GM18858 (cell line): ENCODE measurements around the gene OXT.
"Not testable (repeated sequence)": the region's sequence is repeated elsewhere in the genome, so short reads cannot be mapped to it uniquely, and the experiment has no call there.

Source experiments
- ATAC-seq: cut with Tn5 transposase; IDR thresholded peaks from one replicate; pipeline ENCODE4 v1.9.1; 2021; ENCODE audit not compliant: unreplicated experiment

OXT gene

DNA sequence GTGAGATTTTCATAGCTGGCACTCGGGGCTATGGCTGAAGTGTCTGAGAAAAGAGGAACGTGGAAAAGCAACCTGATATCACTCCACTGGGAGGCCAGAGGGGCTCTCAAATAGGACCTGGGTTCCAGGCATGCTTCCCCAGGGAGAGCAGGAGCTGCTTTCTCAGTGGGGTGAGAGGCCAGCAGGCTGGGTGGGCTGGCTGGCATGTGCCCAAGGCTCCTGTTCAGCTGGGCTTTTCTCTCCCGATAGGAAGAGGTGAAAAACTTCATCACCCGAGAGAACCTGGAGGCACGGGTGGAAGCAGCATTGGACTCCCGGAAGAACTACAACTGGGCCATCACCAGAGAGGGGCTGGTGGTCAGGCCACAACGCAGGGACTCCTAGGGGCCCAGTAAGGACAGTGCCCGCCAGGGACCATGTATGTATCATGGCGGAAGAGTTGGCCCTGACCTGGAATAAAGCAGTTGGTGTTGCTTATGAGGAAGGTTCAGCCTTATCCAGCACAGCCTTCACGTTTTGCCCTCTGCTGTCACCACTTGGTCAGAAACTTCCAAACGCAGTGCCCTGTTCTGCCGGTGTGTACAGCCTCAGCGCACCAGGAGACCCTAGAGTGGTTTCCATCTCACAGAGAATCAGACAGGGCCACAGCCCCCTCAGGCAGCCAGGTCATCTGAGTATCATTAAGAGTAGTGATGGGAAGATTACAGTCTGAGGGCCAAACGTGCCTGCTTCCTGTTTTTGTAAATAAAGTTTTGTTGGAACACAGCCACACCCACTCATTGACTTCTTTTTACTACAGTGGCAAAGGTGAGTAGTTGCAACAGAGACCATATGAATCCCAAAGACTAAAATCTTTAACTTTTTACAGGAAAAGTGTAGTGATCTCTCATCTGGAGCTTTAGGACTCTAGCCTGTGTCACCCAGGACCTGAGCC lies 23.7 kb upstream of the OXT start:
- ATAC-seq: no peak

DNA sequence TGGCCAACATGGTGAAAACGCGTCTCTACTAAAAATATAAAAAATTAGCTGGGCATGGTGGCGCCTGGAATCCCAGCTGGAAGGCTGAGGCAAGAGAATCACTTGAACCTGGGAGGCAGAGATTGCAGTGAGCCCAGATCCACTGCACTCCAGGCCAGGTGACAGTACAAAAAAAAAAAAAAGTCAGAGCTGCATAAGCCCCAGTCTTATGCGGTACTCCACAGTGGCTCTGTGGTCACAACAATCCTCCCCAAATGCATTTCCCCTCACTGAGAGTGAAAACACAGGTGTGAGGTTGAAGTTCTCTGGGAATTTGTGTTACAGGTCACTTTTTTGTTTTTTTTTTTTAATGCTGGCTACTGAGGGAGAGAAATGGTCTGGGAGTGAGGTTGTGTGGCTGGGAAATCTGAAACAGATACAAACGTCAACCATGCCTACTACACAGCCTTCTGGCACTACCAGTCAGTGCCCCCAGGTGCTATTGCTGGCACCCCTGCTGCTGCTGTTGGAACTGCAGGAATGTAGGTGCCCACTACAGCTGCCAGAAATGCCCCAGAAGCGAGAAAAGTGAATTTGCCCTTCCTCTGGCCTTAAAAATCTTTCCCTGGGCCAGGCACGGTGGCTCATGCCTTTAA lies 19.9 kb upstream of the OXT start:
- no peak for ATAC-seq

DNA sequence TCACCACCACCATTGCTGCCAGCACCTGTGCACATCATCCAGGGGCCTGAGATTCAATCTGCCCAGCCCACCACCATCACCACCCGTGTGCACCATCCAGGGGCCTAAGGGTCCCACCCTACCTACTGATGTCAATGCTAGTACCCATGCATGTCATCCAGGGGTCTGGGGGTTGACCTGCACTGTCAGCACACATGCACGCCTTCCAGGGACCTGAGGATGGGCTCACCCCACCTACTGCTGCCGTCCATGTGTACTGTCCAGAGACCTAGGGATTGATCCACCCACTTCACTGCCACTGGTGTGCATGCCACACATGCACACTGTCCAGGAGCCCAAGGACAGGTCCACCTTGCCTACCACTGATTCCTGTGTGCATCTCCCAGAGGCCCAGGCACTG lies 11.9 kb upstream of the OXT start:
- no peak for ATAC-seq

DNA sequence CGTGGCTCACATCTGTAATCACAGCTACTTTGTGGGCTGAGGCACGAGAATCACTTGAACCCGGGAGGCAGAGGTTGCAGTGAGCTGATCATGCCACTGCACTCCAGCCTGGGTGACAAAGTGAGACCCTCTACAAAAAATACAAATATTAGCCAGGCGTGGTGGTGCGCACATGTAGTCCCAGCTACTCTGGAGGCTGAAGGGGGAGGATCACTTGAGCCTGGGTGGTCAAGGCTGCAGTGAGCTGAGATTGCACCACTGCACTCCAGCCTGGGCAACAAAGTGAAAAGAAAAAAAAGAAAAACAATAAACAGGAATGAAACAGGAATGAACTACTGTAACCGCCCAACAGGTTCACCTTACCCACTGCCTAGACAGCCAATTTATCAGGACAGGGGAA lies 7.3 kb upstream of the OXT start:
- ATAC-seq: not testable (repeated sequence)

DNA sequence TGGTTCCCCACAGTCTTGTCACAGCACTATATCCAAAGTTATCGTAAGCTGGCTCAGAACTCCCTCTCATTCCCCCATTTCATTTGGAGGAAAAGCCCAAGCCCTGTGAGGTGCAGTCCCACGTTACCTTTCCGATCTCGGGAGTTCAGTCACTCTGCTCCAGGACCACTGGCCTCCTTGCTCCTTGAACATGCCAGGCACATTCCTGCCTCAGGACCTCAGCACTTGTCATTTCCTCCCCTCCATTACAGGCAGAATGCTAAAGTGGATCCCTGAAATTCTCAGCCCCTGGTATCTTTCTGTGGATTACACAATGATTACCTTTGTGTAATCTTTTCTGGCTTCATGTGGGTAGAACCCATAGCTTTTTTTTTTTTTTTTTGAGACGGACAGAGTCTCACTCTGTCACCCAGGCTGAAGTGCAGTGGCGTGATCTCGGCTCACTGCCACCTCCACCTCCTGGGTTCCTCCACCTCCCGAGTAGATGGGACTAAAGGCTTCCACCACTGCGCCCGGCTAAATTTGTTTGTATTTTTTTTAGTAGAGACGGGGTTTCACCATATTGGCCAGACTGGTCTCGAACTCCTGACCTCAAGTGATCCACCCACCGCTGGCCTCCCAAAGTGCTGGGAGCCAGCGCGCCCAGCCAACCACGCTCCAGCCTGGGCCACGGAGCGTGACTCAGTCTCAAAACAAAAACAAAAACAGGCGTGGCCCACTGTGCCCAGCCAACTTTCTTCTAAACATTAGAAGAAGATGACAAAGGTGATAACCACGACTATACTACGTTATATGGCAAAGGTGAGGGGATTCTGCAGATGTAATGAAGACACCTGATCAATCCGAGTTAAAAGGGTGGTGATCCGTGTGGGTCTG lies 4.0 kb upstream of the OXT start:
- ATAC-seq: no peak

DNA sequence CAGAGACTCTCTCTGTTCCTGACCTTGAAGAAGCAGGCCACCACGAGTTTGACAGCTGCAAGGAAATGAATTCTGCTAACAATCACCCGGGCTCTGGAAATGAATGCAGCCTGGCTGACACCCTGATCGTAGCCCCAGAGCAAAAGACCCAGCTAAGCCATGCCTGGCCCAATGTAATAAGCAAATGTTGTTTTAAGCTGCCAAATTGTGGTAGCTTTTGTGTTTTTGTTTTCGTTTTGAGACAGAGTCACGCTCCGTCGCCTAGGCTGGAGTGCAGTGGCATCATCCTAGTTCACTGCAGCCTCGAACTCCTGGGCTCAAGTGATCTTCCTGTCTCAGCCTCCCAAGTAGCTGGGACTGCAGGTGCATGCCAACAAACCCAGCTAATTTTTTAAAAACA lies 3.3 kb upstream of the OXT start:
- no peak for ATAC-seq

DNA sequence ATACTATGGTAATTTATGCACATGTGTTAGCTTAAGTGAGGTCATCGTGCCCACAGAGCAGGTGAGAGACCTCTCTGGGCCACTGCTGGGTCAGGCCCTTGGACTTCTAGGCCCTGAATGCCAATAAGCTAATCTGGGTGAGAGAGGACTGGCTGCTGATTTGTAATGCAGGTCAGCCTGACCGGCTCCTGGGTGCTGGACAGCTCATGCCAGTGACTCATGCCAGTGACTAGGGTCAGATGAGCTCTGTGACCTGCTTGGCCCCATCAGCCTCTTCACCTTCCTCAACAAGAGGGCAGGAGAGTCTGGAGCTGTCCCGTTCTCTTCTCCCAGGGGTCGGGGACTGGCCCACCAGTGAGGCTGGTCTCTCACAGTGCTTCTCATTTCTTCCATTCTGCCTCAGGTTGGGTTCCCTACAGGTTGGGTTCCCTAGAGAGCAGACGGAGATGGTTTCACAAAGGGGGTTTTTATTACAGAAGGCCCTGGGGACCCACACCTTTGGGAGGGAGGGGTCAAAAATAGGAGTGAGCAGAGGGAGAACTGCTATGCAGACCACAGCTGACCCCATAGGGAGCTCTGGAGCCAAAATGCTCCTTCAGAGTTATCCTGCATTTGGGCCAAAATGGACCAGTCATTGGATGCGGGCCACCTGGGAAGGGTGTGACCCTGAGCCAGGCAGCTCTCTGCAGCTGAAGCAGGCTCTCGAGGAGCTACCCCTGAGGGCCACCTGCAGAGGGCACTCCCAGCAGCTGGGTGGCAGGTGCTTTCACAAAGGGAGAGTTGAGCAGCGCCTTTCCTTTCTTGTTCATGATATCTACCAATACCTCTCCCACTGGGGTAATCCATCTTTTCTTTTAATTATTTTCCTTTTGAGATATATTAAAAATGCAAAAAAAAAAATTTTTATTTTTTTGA lies 2.2 kb upstream of the OXT start:
- ATAC-seq: no peak

DNA sequence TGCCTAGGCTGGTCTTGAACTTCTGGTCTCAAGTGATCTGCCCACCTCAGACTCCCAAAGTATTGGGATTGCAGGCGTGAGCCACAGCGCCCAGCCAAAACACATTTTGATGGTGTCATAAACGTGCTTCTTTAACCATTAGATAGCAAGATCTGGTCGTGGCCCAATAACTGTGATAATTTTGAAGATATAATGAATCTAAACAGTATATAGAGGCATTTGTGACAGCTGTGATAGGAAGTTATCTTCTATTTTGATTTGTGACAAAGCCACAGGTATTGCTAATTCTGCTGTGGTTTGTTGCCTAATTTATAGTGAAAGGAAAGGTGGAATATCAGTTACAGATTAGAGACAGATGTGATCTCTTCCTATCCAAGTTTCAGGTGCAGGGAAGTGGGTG lies 695 bp upstream of the OXT start:
- ATAC-seq: no peak

DNA sequence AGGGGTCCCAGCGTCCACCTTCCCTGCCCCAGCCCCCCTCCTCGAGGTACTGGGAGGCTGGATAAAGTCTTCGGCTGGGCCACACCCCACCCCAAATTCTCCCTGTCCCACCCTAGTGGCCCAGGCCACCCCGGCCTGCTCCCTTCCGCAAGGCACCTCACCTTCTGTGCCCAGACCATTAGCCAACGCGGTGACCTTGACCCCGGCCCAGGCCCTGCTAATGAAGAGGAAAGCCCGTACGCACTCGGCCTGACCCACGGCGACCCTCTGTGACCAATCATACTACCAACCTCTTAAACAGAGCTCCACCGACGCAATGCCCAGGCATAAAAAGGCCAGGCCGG lies 182 bp upstream of the OXT start:
- no peak for ATAC-seq

DNA sequence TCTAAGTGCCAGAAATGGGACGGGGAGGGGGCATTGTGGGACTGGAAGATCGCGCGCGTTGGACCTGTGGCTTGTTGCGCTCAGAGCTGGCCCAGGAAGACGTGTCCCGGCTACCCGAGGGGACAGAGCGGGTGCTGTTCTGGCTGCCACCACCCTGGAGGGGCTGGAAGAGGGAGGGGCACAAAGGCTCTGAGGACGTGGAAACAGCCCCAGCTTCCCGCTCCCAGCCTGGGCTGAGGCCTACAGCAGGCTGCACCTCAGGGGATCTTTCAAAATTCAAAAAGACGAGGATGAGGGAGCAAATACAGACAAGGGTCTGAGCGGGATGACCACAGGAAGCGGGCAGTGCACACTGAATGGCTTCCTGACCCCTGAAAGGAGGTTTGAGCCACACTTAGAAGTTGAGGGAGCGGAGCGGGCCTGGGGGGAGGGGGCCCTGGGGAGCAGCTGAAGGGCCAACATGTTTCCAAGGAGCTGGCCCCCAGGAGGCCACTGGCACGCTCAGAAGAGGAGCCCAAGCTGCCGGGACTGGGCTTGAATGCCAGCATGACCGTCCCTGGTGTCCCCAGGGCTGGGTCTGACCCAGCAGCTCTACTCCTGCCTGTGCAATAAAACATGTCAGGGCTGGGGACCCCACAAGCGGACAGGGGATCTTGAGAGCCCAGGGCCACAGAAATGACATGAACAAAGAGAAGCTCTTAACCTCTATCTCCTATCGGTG lies 1.3 kb downstream of the OXT start:
- no peak for ATAC-seq

DNA sequence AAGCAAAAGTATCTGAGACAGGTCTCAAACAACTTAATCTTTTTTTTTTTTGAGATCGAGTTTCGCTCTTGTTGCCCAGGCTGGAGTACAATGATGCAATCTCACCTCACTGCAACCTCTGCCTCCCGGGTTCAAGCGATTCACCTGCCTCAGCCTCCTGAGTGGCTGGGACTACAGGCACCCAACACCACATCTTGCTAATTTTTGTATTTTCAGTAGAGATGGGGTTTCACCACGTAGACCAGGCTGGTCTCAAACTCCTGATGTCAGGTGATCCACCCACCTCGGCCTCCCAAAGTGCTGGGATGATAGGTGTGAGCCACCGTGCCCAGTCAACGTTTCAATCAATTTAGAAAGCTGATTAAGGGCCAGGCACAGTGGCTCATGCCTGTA lies 1.8 kb downstream of the OXT start:
- not testable (repeated sequence) for ATAC-seq

DNA sequence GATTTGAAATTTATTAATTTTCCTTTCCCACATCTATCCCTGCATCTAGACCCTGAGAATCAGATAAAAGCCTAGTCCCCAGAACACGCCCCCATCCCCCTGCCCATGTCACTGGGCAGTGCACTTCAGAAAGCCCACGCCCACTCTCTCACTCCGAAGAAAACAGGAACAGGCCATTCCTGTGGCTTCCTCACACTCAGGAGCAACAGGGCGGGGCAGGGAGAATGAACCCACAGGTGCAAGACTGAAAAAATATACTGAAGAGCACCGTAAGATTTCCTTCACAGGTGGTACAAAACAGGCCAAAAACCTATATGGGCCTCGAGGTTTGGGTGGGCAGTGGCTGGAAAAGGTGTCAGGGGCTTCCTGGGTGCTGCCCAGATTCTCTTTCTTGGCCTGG lies 3.4 kb downstream of the OXT start:
- ATAC-seq: no peak

DNA sequence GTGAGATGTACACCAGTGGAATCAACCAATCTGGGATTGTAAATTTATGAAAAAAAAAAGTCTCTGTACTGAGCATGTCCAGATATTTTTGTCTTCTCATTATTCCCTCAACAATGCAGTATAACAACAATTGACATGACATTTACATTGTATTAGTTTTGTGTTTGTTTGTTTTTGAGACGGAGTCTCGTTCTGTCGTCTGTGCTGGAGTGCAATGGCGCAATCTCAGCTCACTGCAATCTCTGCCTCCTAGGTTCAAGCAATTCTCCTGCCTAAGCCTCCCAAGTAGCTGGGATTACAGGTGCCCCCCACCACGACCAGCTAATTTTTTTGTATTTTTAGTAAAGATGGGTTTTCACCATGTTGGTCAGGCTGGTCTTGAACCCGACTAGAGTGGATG lies 3.9 kb downstream of the OXT start:
- ATAC-seq: not testable (repeated sequence)

DNA sequence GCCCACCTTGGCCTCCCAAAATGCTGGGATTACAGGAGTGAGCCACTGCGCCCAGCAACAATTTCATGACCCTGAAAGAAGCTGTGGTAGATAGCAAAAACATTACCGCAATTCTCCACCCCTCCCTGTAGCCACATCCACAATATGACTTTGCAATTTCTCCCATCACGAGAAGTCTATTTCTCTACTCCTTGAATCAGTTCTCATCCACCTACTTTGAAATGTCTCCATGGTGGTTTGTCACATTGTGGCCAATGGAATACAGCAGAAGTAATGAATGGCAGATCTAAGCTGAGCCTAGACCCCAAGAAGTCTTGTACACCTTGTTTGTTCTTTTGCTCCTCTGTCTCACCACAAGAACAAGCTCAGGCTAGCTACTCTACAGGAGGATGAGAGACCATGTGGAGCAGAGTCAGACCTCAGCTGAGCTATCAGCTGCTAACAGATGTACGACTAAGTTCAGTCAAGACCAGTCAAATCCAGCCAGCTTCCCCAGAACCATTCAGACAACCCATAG lies 6.3 kb downstream of the OXT start:
- no peak for ATAC-seq

DNA sequence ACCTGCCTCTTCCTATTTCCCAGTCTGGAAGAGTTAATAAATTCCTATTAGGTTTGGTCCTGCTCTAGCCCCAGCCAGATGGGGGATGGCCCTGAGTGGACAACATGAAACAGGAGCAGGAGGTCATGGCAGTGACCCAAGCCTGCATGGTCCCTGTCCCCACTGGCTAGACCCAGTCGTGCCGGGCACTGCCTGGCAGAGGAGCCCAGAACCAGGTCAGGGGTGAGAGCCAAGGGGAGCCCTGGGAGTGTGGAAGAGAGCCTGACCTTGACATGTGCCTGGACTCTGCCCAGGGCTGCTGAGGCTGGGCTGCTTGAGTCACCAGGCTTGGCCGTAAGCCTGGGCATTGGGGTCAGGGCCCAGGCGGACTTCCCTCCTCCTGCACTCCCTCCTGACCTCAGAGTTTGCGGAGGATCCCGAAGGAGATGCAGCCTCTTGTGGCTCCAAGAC lies 9.5 kb downstream of the OXT start:
- ATAC-seq: no peak

DNA sequence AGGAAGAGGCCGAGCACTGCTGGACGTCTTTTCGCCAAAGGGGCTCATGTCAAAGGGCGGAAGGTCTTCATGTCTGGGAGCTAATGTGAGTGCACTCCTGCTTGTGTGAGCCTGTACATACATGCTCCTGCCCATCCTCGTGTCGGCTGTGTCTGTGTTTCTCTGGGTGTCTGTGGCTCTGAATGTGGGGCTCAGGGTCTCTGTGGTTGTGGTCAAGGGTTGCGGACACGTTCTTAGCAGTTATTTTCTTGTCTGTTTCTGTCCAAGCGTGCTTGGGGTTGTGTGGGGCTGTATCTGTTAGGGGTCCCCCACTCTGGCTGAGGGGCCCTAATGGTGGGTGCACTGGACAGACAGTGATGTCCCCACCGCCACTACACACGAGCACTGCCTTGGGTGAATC lies 10.2 kb downstream of the OXT start:
- no peak for ATAC-seq

DNA sequence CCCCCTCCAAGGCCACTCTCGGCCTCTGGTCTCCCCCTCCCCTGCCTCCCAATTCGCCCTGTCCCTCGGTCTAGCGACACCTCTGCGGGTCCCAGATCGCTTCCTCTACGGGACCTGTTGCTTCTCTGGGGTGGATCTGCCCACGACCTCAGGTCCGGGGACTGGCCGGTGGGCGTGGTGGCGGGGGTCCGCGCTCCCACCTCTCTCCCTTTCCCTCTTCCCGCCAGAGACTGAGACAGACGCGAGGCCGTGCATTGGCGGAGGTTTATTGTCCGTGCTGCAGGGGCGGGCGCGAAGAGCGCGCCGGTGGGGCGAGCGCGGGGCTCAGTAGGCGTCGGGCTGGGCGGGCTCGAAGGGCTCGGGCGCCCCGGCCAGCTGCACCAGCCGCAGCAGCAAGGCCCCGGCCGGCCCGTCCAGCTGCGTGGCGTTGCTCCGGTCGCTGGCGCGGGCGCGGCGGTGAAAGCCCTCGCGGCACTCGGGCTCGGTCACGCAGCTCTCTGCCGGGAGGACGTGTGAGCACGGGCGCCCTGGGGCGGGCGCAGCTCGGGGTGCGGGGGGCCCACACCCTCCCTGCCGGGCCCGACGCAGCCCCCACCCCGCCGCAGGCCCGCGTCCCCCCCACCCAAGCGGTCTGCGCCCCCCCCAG lies 11.0 kb downstream of the OXT start:
- ATAC-seq: no peak

DNA sequence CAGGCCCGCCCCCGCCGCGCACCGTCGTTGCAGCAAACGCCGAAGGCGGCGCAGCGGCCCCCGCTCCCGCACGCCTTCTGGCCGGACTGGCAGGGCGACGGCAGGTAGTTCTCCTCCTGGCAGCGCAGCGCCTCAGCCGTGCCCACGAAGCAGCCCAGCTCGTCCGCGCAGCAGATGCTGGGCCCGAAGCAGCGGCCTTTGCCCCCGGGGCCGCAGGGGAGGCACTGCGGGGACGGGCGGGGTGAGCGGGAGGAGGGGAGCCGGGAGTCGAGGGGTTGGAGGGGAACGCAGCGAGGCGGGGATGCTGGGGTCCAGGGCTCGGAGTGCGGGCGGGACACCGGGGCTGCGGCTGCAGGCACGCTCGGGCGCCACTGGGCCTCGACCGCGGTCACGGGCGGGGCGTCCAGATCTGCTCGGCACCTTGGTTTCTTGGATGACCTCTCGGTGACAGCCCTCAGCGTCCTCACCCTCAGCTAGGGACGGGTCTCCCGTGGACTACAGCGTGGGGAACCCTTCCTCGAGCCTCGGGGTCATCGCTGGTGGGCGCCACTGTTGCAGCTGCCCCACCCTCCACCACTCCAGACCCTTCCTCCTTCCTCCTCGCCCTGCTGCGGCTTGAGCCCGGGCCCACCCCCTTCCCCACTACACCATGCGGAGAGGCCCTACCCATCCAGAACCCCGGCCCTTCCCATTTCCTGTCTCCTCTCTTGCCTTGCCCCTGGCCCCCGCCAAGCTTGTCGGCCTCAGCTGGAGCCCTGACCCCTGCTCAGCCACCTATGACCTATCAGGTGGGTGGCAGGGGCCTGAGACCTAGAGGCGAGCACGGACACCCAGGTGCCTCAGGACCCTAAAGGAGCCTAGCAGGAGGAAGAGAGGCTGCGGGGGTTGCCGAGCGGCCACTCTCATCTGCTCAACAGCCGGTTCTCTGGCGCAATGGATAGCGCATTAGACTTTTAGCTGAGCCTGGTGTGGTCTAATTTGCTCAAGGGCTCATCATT lies 11.8 kb downstream of the OXT start:
- ATAC-seq: no peak
